H1 (cell line): ENCODE measurements around the gene TRIM71. TPM values are rescaled to one million over a fixed set of nuclear protein-coding genes. Genes with fewer than 3 reads are reported as not detected.

Experiments used
- CTCF ChIA-PET: fragments of 300-600 bp; sonication (Branson Sonifier 250); formaldehyde crosslinking; loops from one replicate; lab custom pipeline; 2021; ENCODE audit not compliant: partially characterized antibody; lab: Charles Lee
- POLR2A ChIA-PET: fragments of 300-600 bp; sonication (Branson Sonifier 250); formaldehyde crosslinking; loops from one replicate; lab custom pipeline; 2021; ENCODE audit warnings: inconsistent platforms; ENCODE audit not compliant: partially characterized antibody; lab: Charles Lee
- DNase-seq, 2 experiments: peaks; one replicate each; pipeline versions ENCODE4 v3.0.0 to v3.0.0-alpha.2; 2010 to 2022; ENCODE audit warnings: low spot score in 2 of 2, low read depth in 1 of 2, mixed read lengths in 1 of 2
- FAIRE-seq: peaks from 2 replicates; lab custom pipeline; 2011; peaks lifted over from hg19 to GRCh38; lab: Jason Lieb, UNC
- H2AFZ ChIP-seq: 2 replicates; pipeline ENCODE4 v1.8.1; 2012; ENCODE audit warnings: low read length, inconsistent platforms
- H2AK5ac ChIP-seq: 2 replicates; pipeline ENCODE4 v1.6.1; 2013; ENCODE audit warnings: low read depth, low read length
- H2BK120ac ChIP-seq: replicated peaks from 2 replicates; pipeline ENCODE3; 2013; ENCODE audit warnings: low read depth, low read length, inconsistent platforms
- H2BK12ac ChIP-seq: 2 replicates; pipeline ENCODE4 v1.6.1; 2013; ENCODE audit warnings: low read depth, low read length
- H2BK15ac ChIP-seq: 2 replicates; pipeline ENCODE4 v1.6.1; 2013; ENCODE audit warnings: low read length
- H2BK20ac ChIP-seq: 2 replicates; pipeline ENCODE4 v1.6.1; 2013; ENCODE audit warnings: low read length
- H2BK5ac ChIP-seq: 2 replicates; pipeline ENCODE4 v1.6.1; 2013; ENCODE audit warnings: low read depth, low read length
- H3K14ac ChIP-seq: 2 replicates; pipeline ENCODE4 v1.6.1; 2013; ENCODE audit warnings: inconsistent platforms; ENCODE audit not compliant: insufficient read length
- H3K18ac ChIP-seq: 2 replicates; pipeline ENCODE4 v1.6.1; 2013; ENCODE audit warnings: low read length; ENCODE audit errors: extremely low read depth
- H3K23ac ChIP-seq: 2 replicates; pipeline ENCODE4 v1.6.1; 2013; ENCODE audit warnings: inconsistent platforms; ENCODE audit not compliant: insufficient read length
- H3K23me2 ChIP-seq: 2 replicates; pipeline ENCODE4 v1.6.1; 2013; ENCODE audit warnings: low read depth, low read length
- H3K27ac ChIP-seq: 2 replicates; pipeline ENCODE4 v1.6.1; 2011; ENCODE audit warnings: low read depth, low read length, inconsistent platforms
- H3K27me3 ChIP-seq, 4 experiments: replicated peaks in 1 of 4; 1 replicate in 1 of 4; 2 replicates in 3 of 4; pipeline versions ENCODE4 v1.6.1 to v1.8.1; 2011 to 2013; ENCODE audit warnings: low read length in 3 of 4, mild to moderate bottlenecking in 3 of 4, inconsistent platforms in 2 of 4, mixed read lengths in 2 of 4, moderate library complexity in 1 of 4; ENCODE audit not compliant: control insufficient read depth in 3 of 4, insufficient read depth in 3 of 4; ENCODE audit errors: extremely low read depth in 1 of 4
- H3K36me3 ChIP-seq, 4 experiments: 2 replicates each; pipeline versions ENCODE4 v1.6.1 to v1.8.1; 2011 to 2013; ENCODE audit warnings: mild to moderate bottlenecking in 4 of 4, low read length in 3 of 4, moderate library complexity in 2 of 4, control low read depth in 1 of 4, inconsistent platforms in 1 of 4; ENCODE audit not compliant: insufficient read depth in 4 of 4, control insufficient read depth in 2 of 4
- H3K4ac ChIP-seq: replicated peaks from 2 replicates; pipeline ENCODE3; 2013; ENCODE audit warnings: low read length, low read depth, mixed read lengths, inconsistent platforms; ENCODE audit not compliant: insufficient read length
- H3K4me1 ChIP-seq, 4 experiments: replicated peaks in 1 of 4; 1 replicate in 1 of 4; 2 replicates in 3 of 4; pipeline versions ENCODE4 v1.6.1 to v1.8.1; 2011 to 2013; ENCODE audit warnings: low read length in 3 of 4, inconsistent platforms in 2 of 4, mixed read lengths in 1 of 4; ENCODE audit not compliant: insufficient read depth in 4 of 4, control insufficient read depth in 3 of 4
- H3K4me2 ChIP-seq, 2 experiments: 2 replicates each; pipeline versions ENCODE4 v1.6.1 to v1.8.1; 2011 to 2013; ENCODE audit warnings: low read depth in 2 of 2, low read length in 2 of 2, control low read depth in 1 of 2, inconsistent platforms in 1 of 2, mild to moderate bottlenecking in 1 of 2; ENCODE audit not compliant: insufficient read depth in 1 of 2
- H3K4me3 ChIP-seq, 4 experiments: fragments of 200-600, 300-600 bp in 1 of 4; sonication (generic), shearing (Covaris generic), sonication (Bioruptor Twin) in 1 of 4; 2 replicates each; pipeline versions ENCODE4 v1.5.1 to v1.8.1; 2011 to 2016; ENCODE audit warnings: low read length in 4 of 4, low read depth in 3 of 4, control low read depth in 2 of 4, inconsistent platforms in 2 of 4, mild to moderate bottlenecking in 2 of 4, mixed read lengths in 1 of 4, moderate library complexity in 1 of 4; ENCODE audit not compliant: insufficient read depth in 2 of 4; ENCODE audit errors: extremely low read depth in 1 of 4
- H3K56ac ChIP-seq: replicated peaks from 2 replicates; pipeline ENCODE3; 2013; ENCODE audit warnings: low read depth, mild to moderate bottlenecking, mixed read lengths, low read length, inconsistent platforms; ENCODE audit not compliant: insufficient read length
- H3K79me1 ChIP-seq: 2 replicates; pipeline ENCODE4 v1.6.1; 2013; ENCODE audit warnings: low read depth, low read length, control low read depth
- H3K79me2 ChIP-seq, 2 experiments: 2 replicates each; pipeline versions ENCODE4 v1.6.1 to v1.8.1; 2012 to 2013; ENCODE audit warnings: low read length in 2 of 2, mild to moderate bottlenecking in 2 of 2, inconsistent platforms in 1 of 2; ENCODE audit not compliant: insufficient read depth in 2 of 2, control insufficient read depth in 1 of 2
- H3K9ac ChIP-seq, 4 experiments: replicated peaks in 1 of 4; 1 replicate in 1 of 4; 2 replicates in 3 of 4; pipeline versions ENCODE4 v1.6.1 to v1.8.1; 2011 to 2013; ENCODE audit warnings: low read depth in 3 of 4, low read length in 3 of 4, control low read depth in 2 of 4, mild to moderate bottlenecking in 2 of 4, moderate library complexity in 2 of 4, inconsistent platforms in 1 of 4; ENCODE audit errors: extremely low read depth in 1 of 4
- H3K9me3 ChIP-seq, 2 experiments: 2 replicates each; pipeline versions ENCODE4 v1.6.1 to v1.8.1; 2012 to 2013; ENCODE audit warnings: mild to moderate bottlenecking in 2 of 2, moderate library complexity in 2 of 2, control low read depth in 1 of 2, inconsistent platforms in 1 of 2, low read depth in 1 of 2, low read length in 1 of 2, mixed read lengths in 1 of 2; ENCODE audit not compliant: insufficient read depth in 2 of 2
- H4K20me1 ChIP-seq, 2 experiments: replicated peaks in 1 of 2; 2 replicates each; pipeline versions ENCODE3 to v1.8.1; 2011 to 2013; ENCODE audit warnings: inconsistent platforms in 2 of 2, low read length in 2 of 2, mild to moderate bottlenecking in 1 of 2; ENCODE audit not compliant: insufficient read depth in 2 of 2, control insufficient read depth in 1 of 2
- H4K5ac ChIP-seq: 2 replicates; pipeline ENCODE4 v1.6.1; 2013; ENCODE audit warnings: low read length, low read depth, mixed read lengths, inconsistent platforms; ENCODE audit not compliant: insufficient read length
- H4K8ac ChIP-seq: 2 replicates; pipeline ENCODE4 v1.8.0; 2013; ENCODE audit warnings: mild to moderate bottlenecking, moderate library complexity, low read length, inconsistent platforms; ENCODE audit not compliant: insufficient read depth; ENCODE audit errors: extremely low read depth
- H4K91ac ChIP-seq: replicated peaks from 2 replicates; pipeline ENCODE3; 2013; ENCODE audit warnings: low read length, mixed read lengths, inconsistent platforms; ENCODE audit not compliant: insufficient read length
- KDM1A ChIP-seq: fragments of 200-600, 300-600 bp; sonication (generic); IDR thresholded peaks from 2 replicates; pipeline ENCODE4 v1.7.1; 2016; ENCODE audit warnings: mild to moderate bottlenecking, low read length, borderline replicate concordance
- SIRT6 ChIP-seq: IDR thresholded peaks from one replicate; pipeline ENCODE4 v1.7.1; 2012; ENCODE audit warnings: low read length, inconsistent platforms
- WGBS, 2 experiments: shearing (Covaris generic) in 1 of 2; methylation state at CpG; one replicate each; pipeline versions ENCODE4 v1.1.6 to v1.1.7; 2013 to 2015; ENCODE audit warnings: low lambda C conversion rate in 2 of 2, mixed read lengths in 2 of 2, inconsistent platforms in 1 of 2, low coverage in 1 of 2, missing lambda C conversion rate in 1 of 2; ENCODE audit not compliant: insufficient replicate concordance in 2 of 2, insufficient coverage in 1 of 2, insufficient read length in 1 of 2; ENCODE audit errors: extremely low coverage in 1 of 2, missing lambda C conversion rate in 1 of 2; 5-methylcytosine and 5-hydroxymethylcytosine counted together
- polyA plus RNA-seq, 7 experiments: library from polyadenylated mRNA; depleted of rRNA in 3 of 7; stranded (reverse) in 5 of 7; unstranded in 2 of 7; fragments of >200 nt in 5 of 7; fragments of 200-250 nt in 2 of 7; gene quantifications; 1 replicate in 5 of 7; 2 replicates in 1 of 7; 4 replicates in 1 of 7; pipeline versions ENCODE4 v1.2.1 to v1.2.3, GENCODE V29; 2011 to 2013; ENCODE audit warnings: missing spikeins in 2 of 7, mixed read lengths in 2 of 7
- total RNA-seq: library from RNA; stranded (reverse); fragmentation: NEBNext Ultra II Directional; extraction: Animal tissue kit (Norgen Biotek cat#: 25700); gene quantifications from 2 replicates; pipeline ENCODE4 v1.2.1, GENCODE V29; 2021
- TF ChIP-seq, protein P1 (sequence below): IDR thresholded peaks from 2 replicates; pipeline ENCODE4 v1.6.1; 2012; ENCODE audit warnings: low read length, inconsistent platforms

Gene TRIM71
- total and polyA plus RNA-seq, 2 of the 8 experiments (the other 6 are each of a cell fraction or from before 2014, with no cell fraction given), result 53.7 to 293 TPM

- Histone ChIP-seq H3K18ac (peak overlapping the region; percentile 61; the same call in 1 of the 2 replicates), H4K8ac (no peak overlapping the region), H3K27ac (peak overlapping the region; percentile 21; the same call in 1 of the 2 replicates), H2BK15ac (no peak overlapping the region), H3K23ac (no peak overlapping the region), H3K79me2 (peaks cover 75 to 100% of the 10 kb centered on the region in 2 experiments), H3K4me3 (peak overlapping the region in 3 of 4 experiments; percentile 28 to 57 (median 34); a peak in 4 of 8 replicates), H3K23me2 (peaks cover 3% of the 10 kb centered on the region), H2BK12ac (no peak overlapping the region), H3K4me2 (peak overlapping the region; percentile 80 to 93), H2BK20ac (no peak overlapping the region), H2BK120ac (no peak overlapping the region), H3K79me1 (no peaks in the 10 kb centered on the region; the same call in 1 of the 2 replicates), H3K14ac (no peak overlapping the region), H4K5ac (no peak overlapping the region), H4K20me1 (peaks cover 18 to 22% of the 10 kb centered on the region in 2 experiments), H2AFZ (no peak overlapping the region), H3K27me3 (no peaks in the 10 kb centered on the region), H3K4me1 (peaks cover 39 to 63% (median 52%) of the 10 kb centered on the region in 4 experiments), H3K4ac (no peak overlapping the region), H2BK5ac (no peak overlapping the region), H4K91ac (no peak overlapping the region), H3K9ac (no peak overlapping the region; a peak in 2 of 7 replicates), H3K9me3 (no peaks in the 10 kb centered on the region), H2AK5ac (no peak overlapping the region), H3K36me3 (peaks cover 0 to 8% (median 0%) of the 10 kb centered on the region in 4 experiments; a peak in 1 of 8 replicates), H3K56ac (no peak overlapping the region)
- ChIA-PET POLR2A (interaction anchor here (0.7 to 17.0 kb wide), 16 partner anchors 10 to 58 kb away, joined by 3 to 303 read pairs (median 4); partner anchors contain the start of gene TRIM71), CTCF (interaction anchor here (0.6 to 2.1 kb wide), 5 partner anchors 10 to 45 kb away, joined by 3 to 5 read pairs (median 3); no protein-coding TSS in a partner anchor)
- no peak for DNase-seq
- FAIRE-seq, result peak; percentile 96
- 18% methylated on average over 5 of the region's 5 CpGs; no CpG with 5 or more reads in 1 of the 2 experiments for WGBS, 2 experiments
- TF ChIP-seq, protein P1, sequence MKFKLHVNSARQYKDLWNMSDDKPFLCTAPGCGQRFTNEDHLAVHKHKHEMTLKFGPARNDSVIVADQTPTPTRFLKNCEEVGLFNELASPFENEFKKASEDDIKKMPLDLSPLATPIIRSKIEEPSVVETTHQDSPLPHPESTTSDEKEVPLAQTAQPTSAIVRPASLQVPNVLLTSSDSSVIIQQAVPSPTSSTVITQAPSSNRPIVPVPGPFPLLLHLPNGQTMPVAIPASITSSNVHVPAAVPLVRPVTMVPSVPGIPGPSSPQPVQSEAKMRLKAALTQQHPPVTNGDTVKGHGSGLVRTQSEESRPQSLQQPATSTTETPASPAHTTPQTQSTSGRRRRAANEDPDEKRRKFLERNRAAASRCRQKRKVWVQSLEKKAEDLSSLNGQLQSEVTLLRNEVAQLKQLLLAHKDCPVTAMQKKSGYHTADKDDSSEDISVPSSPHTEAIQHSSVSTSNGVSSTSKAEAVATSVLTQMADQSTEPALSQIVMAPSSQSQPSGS, result no peak
- TF ChIP-seq KDM1A (no peak), SIRT6 (no peak)
Measured at GRCh38 chr3:32837789-32838188, 20.0 kb downstream of the TRIM71 start.
